Activated gamma-delta T cell treated with Interleukin-2 at 50 U/mL for 16 hours (primary cell): ENCODE results near the gene CKS2.

Experiments
- DNase-seq: peaks from one replicate; pipeline ENCODE4 v3.0.0-alpha.2; 2020

CKS2 gene

DNA sequence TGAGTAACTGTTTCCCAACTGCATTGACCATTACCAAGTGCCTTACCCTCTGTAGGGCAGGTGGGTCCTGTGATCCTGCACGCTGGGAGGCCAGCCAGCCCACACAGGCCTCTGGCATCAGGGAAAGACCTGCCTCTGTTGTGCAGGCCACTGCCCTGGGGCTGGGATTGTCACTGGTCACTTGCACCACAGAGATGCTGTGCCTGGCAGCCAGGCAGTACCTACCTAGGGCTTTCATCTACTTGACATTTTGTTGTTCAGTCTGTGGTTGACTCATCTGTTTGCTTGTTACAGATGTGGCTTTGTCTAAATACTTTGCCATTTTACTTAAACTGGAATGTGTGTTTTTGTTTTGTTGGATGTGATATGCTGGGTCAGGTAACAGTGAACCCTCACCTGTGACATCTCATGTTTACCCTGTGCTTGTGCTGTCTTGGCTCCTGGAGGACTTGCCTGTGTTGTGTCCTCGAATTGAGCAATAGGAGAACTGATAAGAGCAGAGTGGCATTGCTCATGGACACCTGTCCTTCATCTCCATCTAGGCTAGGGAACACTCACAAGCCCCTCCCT lies 40.1 kb downstream of the CKS2 start:
- no peak for DNase-seq

DNA sequence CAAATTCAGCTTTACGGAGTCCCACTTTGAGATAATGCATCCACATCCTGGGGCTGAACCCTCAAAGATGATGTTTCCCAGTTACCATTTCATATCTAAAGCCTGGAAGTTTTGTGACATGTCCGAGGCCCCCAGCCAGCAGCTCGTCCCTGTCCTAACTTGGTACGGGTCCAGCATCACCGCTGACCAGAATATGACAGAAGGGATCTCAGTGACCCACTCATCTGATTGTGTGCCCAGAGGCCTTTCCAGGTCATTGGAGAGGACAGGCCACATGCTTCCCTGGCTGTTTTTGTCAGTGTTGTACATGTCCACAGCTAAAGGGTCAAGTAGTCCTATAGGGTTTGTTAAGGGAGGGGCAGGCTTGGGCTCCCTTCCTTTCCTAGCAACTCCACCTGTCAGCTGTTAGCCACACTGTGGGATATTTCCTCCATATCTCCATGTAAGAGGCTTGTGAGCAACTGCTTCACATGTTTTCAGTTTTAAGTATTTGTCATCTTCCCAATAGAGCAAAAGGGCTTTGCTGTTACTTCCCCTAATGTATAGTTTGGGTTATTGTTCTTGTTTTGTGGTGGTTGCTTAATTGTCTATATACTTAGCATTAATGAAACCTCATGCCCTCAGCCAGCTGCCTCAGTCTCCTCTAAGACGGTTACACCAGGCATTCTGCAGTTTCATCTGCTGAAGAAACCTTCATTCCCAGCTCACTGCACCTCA lies 40.7 kb downstream of the CKS2 start:
- no peak for DNase-seq

DNA sequence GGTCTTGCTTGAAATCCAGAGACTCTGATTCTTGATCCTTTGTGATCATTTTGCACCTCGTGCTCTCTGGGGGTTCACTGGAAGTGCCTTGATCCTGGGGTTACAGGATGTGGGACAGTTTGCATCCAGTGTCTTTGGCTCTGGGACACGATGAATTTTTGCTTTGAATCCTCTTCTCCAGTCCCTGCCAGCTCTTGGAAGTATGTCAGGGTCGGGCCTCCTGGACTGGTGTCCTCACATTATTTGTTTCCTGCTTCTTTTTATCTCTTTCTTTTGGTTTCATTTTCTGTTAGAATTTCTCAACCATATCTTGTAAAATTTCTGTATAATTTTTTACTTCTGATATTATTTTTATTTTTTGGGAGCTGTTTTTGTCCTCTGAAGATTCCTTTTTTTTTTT lies 41.5 kb downstream of the CKS2 start:
- no peak for DNase-seq

DNA sequence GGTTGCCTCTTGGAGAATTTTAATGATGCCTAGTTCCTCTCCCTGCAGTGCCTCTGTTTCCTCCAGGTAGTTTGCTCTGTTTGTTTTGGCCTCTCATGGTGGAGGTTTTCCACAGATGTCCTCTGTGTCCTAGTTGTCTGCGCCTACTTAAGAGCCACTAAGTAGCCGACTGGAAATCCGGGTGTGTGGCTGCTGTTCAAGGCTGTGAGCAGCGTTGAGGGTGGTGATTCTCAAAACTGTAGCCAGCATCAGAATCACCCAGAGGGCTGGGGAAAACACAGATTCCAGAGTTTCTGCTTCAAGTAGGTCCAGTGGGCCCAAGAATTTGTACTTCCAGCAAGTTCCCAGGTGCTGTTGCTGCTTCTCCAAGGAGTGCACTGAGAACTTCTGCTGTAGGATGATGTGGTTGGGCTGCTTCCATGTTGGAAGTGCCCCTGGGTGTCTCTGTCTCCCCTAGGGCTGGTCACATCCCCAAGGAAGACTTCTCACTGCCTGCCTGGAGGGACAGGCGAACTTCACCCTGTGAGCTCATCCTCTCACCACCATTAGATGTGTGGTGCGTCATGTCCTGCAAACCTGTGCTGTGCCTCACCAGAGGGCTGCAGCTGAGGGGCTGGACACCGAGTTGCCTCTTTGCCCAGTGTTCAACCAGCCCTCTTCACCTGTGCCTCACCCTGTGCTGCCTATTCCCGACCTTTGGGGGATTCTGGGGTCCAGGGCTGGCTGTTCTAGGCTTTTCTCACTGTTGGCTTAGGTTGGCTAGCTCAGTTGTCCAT lies 42.1 kb downstream of the CKS2 start:
- no peak for DNase-seq

DNA sequence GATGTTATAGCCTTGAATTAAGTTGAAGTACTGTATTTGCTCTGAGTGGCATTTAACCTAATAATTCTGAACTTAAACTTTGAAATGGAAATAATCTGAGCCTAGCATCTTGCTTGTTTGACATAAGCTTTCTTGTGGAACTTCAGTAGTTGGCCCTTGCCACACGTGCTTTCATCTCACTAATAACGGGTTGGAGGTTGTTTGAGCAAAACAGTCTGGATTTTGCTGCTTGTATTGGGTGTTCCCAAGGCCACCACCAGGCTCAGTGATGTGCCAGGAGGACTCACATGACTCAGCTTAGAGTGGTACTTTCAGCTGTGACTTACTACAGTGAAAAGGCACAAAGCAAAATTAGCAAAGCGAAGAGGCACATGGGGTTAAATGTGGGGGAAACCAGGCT lies 43.0 kb downstream of the CKS2 start:
- DNase-seq = no peak

DNA sequence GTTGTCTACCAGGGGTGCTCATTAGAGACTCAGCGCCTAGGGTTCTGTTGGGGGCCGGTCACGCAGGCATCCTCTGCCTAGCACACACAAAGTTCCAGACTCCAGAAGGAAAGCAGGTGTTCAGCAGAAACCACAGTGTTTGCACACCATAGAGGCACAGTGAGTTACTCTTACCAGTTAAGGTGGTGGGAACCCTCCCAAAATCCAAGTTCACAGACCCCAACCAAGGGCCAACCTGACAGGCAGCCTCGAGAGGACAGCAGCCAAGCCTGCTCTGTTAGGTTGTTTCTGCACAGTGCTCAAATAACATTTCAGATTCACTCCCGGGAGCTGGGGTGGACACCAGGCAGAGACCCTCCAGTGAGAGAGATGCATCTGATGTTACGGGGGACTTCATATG lies 43.5 kb downstream of the CKS2 start:
- no peak for DNase-seq

DNA sequence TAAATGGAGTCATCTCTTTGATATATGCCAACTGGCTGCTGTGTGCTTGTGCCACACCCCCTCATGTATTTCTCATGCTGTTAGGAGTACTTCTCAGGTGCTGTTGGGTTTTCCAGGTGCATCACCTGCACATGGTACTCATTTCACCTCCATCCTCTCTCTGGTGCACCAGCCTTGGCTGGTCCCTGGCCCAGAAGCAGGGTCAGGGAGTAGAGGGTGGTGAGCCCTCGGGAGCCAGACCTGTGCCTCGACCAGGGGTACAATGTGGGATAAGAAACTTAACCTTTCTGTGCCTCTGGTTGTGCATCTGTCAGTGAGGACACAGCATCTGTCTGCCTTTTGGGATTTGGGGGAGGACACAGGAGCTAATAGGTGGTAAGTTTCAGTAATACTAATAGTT lies 45.8 kb downstream of the CKS2 start:
- no peak for DNase-seq

DNA sequence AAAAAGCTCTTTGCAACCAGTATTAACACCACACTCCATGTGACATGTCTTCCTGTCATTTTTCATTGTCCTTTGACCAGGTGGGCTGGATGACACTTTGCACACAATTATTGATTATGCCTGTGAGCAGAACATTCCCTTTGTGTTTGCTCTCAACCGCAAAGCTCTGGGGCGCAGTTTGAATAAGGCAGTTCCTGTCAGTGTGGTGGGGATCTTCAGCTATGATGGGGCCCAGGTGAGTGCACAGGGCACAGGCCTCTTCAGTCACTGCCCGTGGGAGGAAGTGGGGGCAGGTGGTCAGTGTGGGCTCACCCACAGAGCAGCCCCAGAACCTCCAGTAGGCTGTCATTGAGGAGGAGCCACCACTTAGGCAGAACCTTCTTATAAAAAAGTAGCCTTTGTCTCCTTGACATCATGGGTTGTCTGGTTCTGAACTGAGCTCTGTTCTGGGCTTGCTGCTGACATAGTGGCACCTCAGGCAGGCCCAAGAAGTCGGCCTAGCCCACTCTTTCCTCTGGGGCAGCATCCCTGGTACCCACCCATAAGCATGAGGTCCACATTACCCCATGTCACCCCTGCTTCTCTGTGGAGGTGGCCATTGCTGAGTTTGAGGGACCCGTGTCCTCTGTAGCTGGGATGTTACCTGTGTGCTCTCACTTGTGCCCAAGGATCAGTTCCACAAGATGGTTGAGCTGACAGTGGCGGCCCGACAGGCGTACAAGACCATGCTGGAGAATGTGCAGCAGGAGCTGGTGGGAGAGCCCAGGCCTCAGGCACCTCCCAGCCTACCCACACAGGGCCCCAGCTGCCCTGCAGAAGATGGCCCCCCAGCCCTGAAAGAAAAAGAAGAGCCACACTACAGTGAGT lies 46.6 kb downstream of the CKS2 start:
- no peak for DNase-seq

DNA sequence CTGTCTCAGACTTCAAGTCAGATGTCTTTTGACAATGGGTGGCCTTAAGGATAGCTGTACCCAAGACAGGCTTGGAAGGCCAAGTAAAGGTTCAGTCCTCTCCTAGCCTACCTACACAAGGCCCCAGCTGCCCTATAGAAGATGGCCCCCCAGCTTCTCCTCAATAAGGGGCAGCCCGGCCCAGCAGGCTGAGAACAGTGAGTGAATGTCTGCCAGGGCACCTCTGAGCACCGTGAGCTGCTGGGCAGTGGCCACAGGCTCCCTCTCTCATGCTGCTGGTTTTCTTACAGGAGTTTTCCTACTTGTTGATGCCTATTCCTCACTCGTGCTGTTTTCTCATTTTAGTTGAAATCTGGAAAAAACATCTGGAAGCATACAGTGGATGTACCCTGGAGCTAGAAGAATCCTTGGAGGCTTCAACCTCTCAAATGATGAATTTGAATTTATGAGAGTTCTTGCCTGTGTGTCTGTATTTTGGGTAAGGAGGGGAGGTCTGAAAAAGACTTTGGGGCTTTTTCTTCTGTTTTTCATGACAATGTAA lies 47.5 kb downstream of the CKS2 start:
- no peak for DNase-seq

DNA sequence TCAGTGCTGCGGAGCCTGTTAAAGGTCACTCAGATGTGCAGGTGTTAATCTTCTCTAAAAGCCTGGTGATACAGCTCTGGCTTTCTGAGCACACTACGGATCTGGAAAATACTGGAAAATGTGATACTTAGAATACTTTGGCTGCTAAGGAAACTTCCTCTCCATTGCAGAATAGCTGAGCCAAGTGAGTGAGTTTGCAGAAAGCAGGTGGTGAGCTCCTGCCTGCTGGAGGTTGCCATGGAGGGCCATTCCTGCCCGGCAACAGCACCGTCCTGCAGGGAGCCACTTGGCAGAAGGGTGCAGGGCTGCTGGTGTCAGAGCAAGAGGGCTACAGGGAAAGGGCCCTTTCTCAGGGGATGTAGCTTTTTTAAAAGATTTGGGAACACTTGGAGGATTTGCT lies 48.0 kb downstream of the CKS2 start:
- no peak for DNase-seq

DNA sequence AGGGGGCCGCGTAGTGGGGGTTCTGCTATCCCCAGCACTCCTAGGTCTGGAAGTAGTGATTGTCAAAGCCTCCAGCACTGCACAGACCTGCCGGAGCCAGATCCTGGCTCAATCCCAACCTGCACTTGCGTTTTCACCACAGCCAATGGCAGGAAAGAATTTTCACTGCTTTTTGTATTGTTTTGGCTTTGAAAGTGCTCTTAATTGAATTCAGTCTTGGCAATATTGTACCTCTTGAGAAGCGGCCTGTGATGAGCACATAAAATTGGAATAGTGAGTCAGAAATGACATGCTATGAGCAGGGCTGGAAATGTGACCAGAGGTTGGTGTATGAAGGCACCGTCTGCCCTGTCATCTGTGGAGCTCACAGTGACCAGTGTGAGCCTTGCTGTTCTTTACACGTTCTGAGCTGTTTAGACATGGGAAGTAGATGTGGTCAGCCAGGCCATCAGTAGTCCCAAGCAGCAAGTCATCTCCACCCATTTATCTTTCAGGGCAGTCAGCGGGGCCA lies 48.8 kb downstream of the CKS2 start:
- no peak for DNase-seq

DNA sequence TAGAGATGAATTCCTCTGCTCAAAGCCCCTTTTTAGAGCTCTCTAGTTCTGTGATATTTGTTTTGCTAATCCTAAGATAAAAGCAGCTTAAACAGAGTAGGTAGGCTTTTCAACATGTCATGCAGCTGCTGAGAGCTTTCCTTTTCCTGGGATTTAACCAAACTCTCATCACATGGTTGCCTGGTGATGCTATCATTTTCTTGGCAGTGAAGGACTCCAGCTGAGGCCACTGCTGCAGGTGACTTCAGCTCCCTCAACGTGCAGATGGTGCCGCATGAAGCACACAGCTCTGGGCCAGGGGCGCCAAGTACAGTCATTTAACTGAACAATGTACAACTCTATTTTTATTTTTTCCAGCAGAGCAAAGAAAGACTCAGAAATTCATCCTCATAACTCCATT lies 49.5 kb downstream of the CKS2 start:
- no peak for DNase-seq

DNA sequence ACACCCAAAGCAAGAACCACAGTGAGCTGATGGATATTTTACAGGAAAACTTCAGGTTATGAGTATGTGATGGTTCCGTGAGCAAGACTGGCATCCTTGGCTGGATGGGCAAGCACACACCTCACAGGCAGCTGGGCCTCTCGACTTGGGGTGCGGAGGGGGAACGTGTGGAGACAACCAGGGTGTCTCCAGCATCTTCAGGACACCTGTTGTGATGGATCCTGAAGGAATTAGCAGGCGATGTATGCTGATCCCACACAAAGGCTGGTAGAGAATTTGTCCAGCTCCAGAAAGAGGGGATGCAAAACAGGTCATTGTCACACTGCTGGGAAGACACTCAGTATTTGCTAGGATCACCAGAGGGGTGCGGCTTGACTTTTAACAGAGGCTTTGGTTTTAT lies 50.0 kb downstream of the CKS2 start:
- DNase-seq = no peak

DNA sequence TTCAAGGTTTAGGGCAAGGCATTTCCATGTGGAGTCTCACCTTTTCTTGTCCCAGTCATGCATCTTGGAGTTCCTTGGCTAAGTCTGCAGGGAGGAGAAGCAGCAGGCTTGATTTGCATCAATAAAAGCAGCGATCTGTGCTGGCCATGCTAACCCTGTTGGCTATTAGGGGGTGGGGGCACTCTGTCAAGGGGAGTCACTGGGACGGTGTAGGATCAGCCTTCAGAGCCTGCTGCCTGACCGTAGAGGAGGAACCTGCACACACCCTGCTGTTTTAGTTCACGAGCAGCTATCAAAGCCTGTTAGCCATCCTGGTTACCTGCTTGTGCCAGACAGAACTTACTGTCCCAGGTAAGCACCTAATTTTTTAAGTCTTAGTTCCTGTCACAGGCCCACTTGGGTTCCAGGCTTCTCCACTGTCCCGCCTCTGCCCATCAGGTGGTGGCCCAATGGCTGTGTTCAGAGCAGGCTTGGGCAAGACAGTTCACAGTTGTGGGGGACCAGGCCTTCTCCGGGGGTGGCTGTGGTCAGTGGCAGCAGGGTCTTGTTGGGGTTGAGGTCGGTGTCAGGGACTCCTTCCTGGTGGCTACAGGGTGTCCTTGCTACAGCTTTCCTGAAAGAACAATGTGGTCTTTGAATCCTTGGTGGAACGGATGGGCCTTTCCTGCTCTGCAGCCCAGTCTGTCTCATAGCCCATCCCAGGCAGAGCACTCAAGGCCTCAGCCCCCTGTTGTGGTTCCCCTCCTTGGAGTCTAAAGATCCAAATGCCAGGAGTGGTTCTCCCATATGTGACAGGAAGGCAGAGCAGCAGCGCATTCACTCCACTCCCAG lies 51.0 kb downstream of the CKS2 start:
- DNase-seq = no peak

DNA sequence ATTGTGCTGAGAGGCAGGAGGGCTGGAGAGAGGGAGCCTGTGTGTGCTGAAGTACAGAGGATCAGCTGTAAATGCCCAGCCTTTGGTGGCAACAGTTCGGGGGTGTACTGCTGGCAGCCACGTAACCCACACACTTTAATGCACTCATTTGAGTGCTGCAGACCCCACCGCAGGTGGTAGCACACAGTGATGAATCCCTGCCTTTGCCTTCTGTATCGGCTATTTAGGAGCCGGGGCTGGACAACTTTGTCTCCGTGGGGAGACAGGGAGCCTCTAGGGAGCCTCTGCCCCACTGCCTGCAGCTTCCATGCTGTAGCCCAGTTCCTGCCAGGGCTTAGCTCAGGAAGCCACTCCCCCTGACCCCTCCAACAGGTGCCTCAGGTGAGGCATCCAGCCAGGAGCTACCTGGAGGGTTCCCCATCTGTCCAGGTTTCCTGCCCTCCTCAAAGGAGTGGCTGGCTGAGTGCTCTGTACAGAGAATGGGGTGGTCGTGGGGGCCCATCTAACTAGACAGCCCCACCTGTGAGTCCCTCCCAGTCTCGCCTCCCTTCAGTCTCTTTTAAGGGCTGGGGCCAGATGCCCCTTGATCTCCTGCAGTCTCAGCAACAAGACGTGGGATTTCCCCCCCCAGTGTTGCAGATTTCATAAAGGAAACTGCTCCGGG lies 51.8 kb downstream of the CKS2 start:
- no peak for DNase-seq

DNA sequence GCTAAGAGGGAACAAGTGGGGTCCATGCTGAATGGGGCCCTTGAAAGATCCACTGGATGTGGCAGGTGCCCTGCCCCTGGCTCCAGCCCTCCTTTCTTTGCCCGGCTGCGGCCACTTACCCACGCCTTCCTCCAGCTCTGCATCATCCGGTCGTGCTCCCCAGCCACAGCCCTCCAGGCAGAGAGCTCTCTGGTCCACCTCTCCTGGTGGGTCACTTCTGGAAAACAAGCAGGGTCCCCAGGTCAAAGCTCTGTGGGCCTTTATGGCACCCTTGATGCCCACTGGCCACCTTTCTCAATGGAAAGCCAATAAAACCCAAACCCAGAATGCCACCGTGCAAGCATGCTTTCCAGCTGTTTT lies 52.3 kb downstream of the CKS2 start:
- no peak for DNase-seq

DNA sequence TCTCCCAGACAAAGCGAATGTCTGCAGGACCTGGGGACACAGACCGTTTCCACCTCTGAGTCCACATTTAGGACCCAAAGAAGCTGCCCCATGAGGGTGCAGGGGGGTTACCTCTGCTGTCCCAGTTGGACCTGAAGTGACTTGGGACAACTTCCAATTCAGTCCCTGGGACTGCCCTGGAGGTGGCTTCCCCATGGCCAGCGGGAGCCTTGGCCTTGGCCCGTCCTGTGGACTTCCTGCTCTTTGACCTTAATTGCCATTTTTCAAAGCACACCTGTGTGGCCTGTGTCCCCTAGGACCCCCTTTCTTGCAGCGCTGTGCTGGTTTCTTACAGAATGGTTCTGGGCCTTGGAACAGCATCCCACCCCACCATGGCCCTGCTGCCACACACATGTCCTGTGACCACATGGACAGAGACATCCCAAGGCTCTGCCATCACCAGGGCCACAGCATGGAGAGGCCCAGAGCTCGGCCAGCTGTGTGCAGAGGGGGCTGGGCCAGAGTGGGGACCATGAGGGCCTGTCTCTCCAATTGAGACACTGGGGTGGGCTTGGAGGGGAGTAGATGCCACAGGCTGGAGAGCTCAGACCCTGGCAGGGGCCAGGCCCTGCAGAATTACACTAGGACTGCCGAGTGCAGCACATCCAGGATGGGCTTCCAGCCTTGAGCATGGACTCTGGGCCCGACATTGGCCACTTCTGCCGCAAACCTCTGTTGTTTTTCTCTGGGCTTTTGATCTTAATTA lies 53.1 kb downstream of the CKS2 start:
- DNase-seq = no peak

DNA sequence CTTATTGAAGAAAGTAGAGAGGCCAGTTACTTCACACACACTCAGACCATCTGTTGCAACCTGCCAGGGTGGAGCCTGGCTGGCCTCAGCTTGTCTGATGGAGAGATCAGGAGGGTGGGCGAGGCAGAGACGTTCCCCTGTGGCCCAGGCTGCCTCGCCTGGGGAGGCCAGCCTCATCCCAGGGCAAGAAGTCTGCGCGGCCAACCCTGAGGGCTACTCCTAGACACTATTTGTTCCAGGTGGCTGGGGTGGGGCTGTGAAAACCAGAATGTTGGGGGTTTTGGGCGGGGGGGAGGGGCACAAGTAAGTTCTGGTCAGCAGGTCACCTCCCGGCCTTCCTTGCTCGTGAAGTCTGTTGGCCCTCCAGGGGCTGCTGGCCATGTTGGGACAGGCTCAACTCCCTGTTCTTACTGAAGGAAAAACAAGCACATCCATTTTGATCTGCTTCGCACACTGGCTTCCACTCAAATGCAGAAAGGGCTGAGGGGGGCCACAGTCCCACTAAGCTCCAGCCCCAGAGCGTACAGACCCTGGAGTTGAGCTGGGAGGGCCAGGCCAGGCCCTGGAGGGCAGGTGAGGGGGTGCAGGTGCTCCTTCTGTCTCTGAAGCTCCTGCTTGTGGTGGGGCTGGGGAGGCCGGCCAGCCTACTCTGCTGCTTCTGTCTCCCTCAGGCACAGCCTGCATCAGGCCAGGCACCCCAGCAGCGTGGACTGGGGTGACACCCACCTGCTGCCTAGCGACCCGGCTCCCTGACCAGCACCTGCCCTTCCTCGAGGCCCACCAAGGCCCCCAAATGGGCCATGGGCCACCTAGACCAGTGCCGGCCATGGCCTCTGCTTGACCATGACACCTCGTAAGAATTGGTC lies 53.9 kb downstream of the CKS2 start:
- no peak for DNase-seq

DNA sequence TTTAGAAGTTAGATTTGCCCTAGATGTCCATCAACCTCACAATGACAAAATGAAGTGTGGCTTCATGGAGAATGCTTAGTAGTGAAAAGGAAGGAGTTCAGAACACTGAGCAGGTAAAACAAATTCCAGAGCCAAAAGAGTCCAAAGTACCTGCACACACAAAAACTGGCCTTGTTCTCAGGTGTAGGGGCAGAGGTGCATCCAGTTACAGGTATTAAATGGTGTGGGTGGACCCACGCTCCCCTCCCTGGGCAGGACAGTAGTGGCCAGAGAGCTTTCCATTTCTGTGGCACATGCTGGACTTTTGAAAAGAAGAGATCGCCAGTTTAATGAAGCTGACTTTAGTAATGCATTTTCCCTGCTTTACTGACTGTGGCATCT lies 54.5 kb downstream of the CKS2 start:
- DNase-seq = no peak
